Peyer's patch (tissue), 4 donors: Measurements from ENCODE around the gene BPGM. TPM values are rescaled to one million over a fixed set of nuclear protein-coding genes. Genes with fewer than 3 reads are reported as not detected.
"Not testable (repeated sequence)": the region's sequence is repeated elsewhere in the genome, so short reads cannot be mapped to it uniquely, and the experiment has no call there.

Experiments
- DNase-seq, 3 donors: peaks; one replicate each; pipeline ENCODE4 v3.0.0-alpha.2; 2017 to 2019
- H3K27ac ChIP-seq, 4 donors: fragments of 200-600 bp; sonication (generic); one replicate each; pipeline ENCODE4 v1.5.1; 2016 to 2019
- H3K27me3 ChIP-seq, 2 donors: fragments of 200-600 bp; sonication (generic); one replicate each; pipeline ENCODE4 v1.5.1; 2019
- H3K36me3 ChIP-seq, 3 donors: fragments of 200-600 bp; sonication (generic); one replicate each; pipeline ENCODE4 v1.5.1; 2016 to 2019
- H3K4me1 ChIP-seq, 4 donors: fragments of 200-600 bp; sonication (generic); one replicate each; pipeline ENCODE4 v1.5.1; 2016 to 2019
- H3K4me3 ChIP-seq, 4 donors: fragments of 200-600 bp; sonication (generic); 1 replicate in 3 of 4; 2 replicates in 1 of 4; pipeline ENCODE4 v1.5.1; 2016 to 2019; ENCODE audit warnings: mild to moderate bottlenecking in 1 of 4
- H3K9me3 ChIP-seq, 4 donors: fragments of 200-600 bp; sonication (generic); one replicate each; pipeline ENCODE4 v1.5.1; 2016 to 2019; ENCODE audit warnings: mild to moderate bottlenecking in 1 of 4
- POLR2A ChIP-seq, 2 donors: fragments of 450-650 bp; IDR thresholded peaks; one replicate each; pipeline ENCODE4 v1.5.1; 2017; ENCODE audit warnings: antibody characterized with exemption in 2 of 2, mild to moderate bottlenecking in 2 of 2, moderate library complexity in 2 of 2
- total RNA-seq, 4 donors: library from RNA; depleted of rRNA; stranded (reverse); fragments of >200 nt; gene quantifications; one replicate each; pipeline ENCODE4 v1.1.0, GENCODE V29; 2016
- TF ChIP-seq, protein P1 (sequence below), 6 experiments: fragments of 450-650 bp in 4 of 6; fragments of 200-600 bp in 2 of 6; sonication (generic) in 1 of 6; IDR thresholded peaks; one replicate each; pipeline ENCODE4 v1.5.1; 2017 to 2019; ENCODE audit warnings: antibody characterized with exemption in 6 of 6, mild to moderate bottlenecking in 3 of 6, moderate library complexity in 1 of 6

BPGM gene
- total RNA-seq, 4 donors from 2014 or later: 5.3 to 9.2 (median 6.6) TPM

DNA sequence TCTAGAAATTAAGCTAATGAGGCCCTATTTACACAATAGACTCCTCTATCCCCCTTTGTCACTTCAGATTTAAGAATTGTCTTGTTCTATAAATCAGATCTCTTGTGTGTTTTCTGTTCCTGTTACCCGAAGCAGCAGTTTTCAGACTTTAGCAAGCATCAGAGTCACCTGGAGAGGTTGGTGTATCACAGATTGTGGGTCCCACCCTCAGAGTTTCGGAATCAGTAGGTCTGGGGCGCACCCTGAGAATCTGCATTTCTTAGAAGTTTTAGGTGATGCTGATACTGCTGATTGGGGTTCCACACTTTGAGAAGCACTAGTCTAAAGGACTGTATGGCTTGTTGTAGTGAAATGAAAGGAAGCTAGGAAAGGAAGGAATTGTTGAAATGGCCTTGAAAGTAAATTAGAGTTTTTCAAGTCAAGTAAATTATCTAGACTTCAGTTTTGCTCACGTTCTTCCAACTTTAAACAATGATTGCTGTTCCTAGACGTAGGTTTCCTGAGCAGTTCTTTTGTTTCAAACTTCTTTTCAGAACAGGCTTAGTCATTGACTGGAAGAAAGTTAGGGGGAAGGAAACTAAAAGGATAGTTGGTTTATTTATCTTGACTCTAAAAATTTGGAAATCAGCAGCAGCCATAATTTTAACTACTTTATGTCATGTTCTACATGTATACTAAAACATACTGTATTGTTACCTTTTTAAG is 15.7 kb downstream of the BPGM start:
- TF ChIP-seq, protein P1, sequence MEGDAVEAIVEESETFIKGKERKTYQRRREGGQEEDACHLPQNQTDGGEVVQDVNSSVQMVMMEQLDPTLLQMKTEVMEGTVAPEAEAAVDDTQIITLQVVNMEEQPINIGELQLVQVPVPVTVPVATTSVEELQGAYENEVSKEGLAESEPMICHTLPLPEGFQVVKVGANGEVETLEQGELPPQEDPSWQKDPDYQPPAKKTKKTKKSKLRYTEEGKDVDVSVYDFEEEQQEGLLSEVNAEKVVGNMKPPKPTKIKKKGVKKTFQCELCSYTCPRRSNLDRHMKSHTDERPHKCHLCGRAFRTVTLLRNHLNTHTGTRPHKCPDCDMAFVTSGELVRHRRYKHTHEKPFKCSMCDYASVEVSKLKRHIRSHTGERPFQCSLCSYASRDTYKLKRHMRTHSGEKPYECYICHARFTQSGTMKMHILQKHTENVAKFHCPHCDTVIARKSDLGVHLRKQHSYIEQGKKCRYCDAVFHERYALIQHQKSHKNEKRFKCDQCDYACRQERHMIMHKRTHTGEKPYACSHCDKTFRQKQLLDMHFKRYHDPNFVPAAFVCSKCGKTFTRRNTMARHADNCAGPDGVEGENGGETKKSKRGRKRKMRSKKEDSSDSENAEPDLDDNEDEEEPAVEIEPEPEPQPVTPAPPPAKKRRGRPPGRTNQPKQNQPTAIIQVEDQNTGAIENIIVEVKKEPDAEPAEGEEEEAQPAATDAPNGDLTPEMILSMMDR (IDR thresholded peaks at IDR 0.05): no peak
- no peak for TF ChIP-seq POLR2A (IDR thresholded peaks at IDR 0.05)
- Histone ChIP-seq H3K4me1 (no peaks in the 10 kb centered on the region), H3K27ac (no peak overlapping the region), H3K9me3 (no peaks in the 10 kb centered on the region), H3K36me3 (no peaks in the 10 kb centered on the region), H3K27me3 (no peaks in the 10 kb centered on the region), H3K4me3 (no peak overlapping the region)
- no peak for DNase-seq

DNA sequence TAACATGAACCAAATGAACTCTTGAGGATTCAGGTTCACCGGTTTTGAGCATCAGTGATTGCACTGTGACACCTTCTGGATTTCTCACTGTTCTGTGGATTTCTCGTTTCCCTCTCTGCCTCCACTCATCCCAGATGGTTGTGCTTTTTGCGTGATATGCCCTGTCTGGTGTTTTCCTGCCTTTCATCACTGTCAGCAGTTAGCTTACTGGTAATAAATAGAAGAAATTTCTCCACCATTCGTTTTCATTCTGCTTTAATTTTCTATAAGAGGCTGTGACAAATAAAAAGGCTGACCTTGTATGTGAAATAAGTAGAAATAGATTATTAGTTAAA is 16.2 kb downstream of the BPGM start:
- Histone ChIP-seq H3K27ac (no peak overlapping the region), H3K9me3 (no peaks in the 10 kb centered on the region), H3K27me3 (no peaks in the 10 kb centered on the region), H3K36me3 (no peaks in the 10 kb centered on the region), H3K4me1 (no peaks in the 10 kb centered on the region), H3K4me3 (no peak overlapping the region)
- TF ChIP-seq, protein P1 (IDR thresholded peaks at IDR 0.05): no peak
- DNase-seq: no peak

DNA sequence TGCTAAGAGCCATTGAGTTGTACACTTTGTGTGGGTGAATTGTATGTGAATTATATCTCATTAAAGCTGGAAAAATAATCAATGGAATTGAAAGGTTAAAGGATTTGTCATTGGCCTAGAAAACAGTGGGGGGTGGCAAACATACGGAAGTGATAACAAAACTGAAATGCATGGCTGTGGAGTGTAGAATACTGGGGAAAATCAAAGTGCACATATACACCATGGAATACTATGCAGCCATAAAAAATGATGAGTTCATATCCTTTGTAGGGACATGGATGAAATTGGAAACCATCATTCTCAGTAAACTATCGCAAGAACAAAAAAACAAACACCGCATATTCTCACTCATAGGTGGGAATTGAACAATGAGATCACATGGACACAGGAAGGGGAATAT is 18.4 kb downstream of the BPGM start:
- not testable (repeated sequence) for DNase-seq, H3K4me1 ChIP-seq, H3K36me3 ChIP-seq, H3K27me3 ChIP-seq, H3K4me3 ChIP-seq, H3K27ac ChIP-seq, H3K9me3 ChIP-seq

DNA sequence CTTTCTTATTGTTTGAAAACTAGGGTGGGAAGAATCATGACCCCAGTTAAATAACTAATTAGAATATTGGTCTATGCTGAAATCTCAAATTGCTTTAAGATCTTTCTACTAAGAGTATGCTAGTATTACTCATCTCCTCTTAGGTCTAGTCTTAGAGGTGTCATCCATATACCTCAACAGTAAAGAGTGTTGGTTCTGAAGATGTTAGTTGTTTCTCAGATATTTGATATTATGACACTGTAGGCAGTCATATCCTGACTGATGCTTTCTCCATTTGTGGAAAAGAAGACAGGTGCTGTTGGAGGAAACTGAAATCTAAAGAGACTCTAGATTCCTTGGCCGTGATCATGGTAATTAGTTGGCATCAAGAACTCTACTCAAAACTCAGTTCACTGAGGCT is 21.2 kb downstream of the BPGM start:
- no peak overlapping the region for H3K27ac ChIP-seq
- no peaks in the 10 kb centered on the region for H3K9me3 ChIP-seq
- no peaks in the 10 kb centered on the region for H3K36me3 ChIP-seq
- no peak overlapping the region for H3K4me3 ChIP-seq
- TF ChIP-seq, protein P1 (IDR thresholded peaks at IDR 0.05): no peak
- no peak for TF ChIP-seq POLR2A (IDR thresholded peaks at IDR 0.05)
- no peak for DNase-seq
- no peaks in the 10 kb centered on the region for H3K4me1 ChIP-seq
- H3K27me3 ChIP-seq: no peaks in the 10 kb centered on the region

DNA sequence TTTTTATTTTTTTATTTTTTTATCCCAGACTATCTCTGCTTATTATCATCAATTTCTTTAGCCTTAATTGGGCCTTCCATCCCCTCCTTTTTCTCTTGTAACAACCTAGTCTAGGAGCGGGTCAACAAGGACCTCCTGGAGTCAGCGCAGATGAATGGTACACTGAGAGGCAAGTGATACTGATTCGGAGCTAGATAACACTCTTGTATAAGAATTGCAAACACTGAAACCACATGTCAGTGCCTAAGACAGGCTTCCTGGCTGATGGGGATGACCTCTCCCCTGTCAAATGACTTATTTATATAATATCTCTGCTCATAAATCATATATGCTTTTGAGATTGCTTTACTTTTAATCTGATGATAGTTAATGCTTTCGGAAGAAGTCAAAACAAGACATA is 22.7 kb downstream of the BPGM start:
- H3K36me3 ChIP-seq: no peaks in the 10 kb centered on the region
- TF ChIP-seq, protein P1 (IDR thresholded peaks at IDR 0.05): no peak
- no peak for TF ChIP-seq POLR2A (IDR thresholded peaks at IDR 0.05)
- DNase-seq: no peak
- H3K4me1 ChIP-seq: no peaks in the 10 kb centered on the region
- no peaks in the 10 kb centered on the region for H3K27me3 ChIP-seq
- H3K27ac ChIP-seq: no peak overlapping the region
- no peaks in the 10 kb centered on the region for H3K9me3 ChIP-seq
- H3K4me3 ChIP-seq: no peak overlapping the region

DNA sequence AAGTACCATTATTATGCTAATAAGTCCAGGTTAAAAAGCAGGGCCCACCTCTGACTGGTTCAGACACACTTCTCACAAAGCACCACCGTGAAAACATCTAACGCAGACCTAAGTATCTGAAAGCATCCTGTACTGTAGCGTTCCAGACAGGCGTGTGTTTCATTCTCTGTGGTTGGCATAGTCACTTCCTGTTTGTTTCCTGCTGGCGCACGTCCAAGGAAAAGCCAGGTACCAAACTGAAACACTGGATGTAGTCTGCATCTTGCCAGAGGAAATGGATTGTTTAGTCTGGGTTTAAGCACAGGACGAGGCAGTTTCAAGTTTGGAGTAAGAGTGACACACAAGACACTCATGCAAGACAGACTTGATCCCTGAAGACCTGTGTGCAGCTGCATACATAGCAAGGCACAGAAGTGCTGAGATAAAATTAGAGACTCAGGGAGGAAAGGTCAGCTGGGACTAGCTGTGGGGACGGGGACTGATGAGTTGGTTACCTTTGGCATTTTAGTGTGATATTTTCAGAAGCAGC is 23.3 kb downstream of the BPGM start:
- Histone ChIP-seq H3K4me3 (no peak overlapping the region), H3K27me3 (no peaks in the 10 kb centered on the region), H3K4me1 (no peaks in the 10 kb centered on the region), H3K36me3 (no peaks in the 10 kb centered on the region), H3K9me3 (no peaks in the 10 kb centered on the region), H3K27ac (no peak overlapping the region)
- DNase-seq: peak in 2 of 3 donors; percentile 50 to 75
- TF ChIP-seq, protein P1 (IDR thresholded peaks at IDR 0.05): no peak
- no peak for TF ChIP-seq POLR2A (IDR thresholded peaks at IDR 0.05)
